Adrenal gland (tissue), 12 donors: ENCODE measurements around the gene TENT5C. TPM values are rescaled to one million over a fixed set of nuclear protein-coding genes. Genes with fewer than 3 reads are reported as not detected.

Experiments used
- DNase-seq, 7 donors: peaks; one replicate each; pipeline ENCODE4 v3.0.0-alpha.2; 2019 to 2020
- H3K27ac ChIP-seq, 5 donors: fragments of 200-600 bp; sonication (generic) in 4 of 5; 1 replicate in 3 of 5; 2 replicates in 2 of 5; pipeline versions ENCODE4 v1.5.1 to v1.8.0; 2016 to 2020; ENCODE audit warnings: mild to moderate bottlenecking in 1 of 5
- H3K27me3 ChIP-seq: fragments of 200-600 bp; 2 replicates; pipeline ENCODE4 v1.8.0; 2021
- H3K36me3 ChIP-seq, 2 donors: fragments of 200-600 bp; replicated peaks in 1 of 2; 1 replicate in 1 of 2; 2 replicates in 1 of 2; pipeline versions ENCODE4 v1.5.1 to v1.8.0; 2018 to 2022
- H3K4me1 ChIP-seq, 2 donors: fragments of 200-600 bp; replicated peaks in 1 of 2; 1 replicate in 1 of 2; 2 replicates in 1 of 2; pipeline versions ENCODE4 v1.5.1 to v1.8.0; 2018 to 2021
- H3K4me3 ChIP-seq, 4 donors: fragments of 200-600 bp; sonication (generic) in 3 of 4; one replicate each; pipeline ENCODE4 v1.5.1; 2016 to 2018
- H3K9me3 ChIP-seq, 3 donors: fragments of 200-600 bp; sonication (generic) in 1 of 3; replicated peaks in 1 of 3; 1 replicate in 2 of 3; 2 replicates in 1 of 3; pipeline versions ENCODE4 v1.5.1 to v1.8.0; 2016 to 2021
- POLR2A ChIP-seq, 2 donors: fragments of 450-650 bp; IDR thresholded peaks; one replicate each; pipeline ENCODE4 v1.6.1; 2017; ENCODE audit warnings: antibody characterized with exemption in 2 of 2, mild to moderate bottlenecking in 2 of 2, moderate library complexity in 1 of 2
- WGBS, 4 donors: extraction: QIAGEN DNeasy Blood & Tissue Kit in 2 of 4; methylation state at CpG; one replicate each; pipeline versions ENCODE4 v1.1.5 to v1.1.7; 2013 to 2017; 5-methylcytosine and 5-hydroxymethylcytosine counted together
- intact Hi-C, 2 donors: fragments of 100-400 bp; cut with DNase I; formaldehyde crosslinking; loops; one replicate each; pipeline versions ENCODE4 v1.14.1 to v1.15.0; 2022 to 2023
- polyA plus RNA-seq, 3 donors: library from polyadenylated mRNA; stranded (reverse); fragments of 200-250 nt in 2 of 3; fragments of 350-450 nt in 1 of 3; fragmentation: Illumina TruSeq in 1 of 3; extraction: RNeasy Lipid Tissue Mini Kit (QIAGEN cat#74804) in 1 of 3; gene quantifications; one replicate each; pipeline ENCODE4 v1.2.3, GENCODE V29; 2013 to 2014
- total RNA-seq, 9 donors: library from RNA; depleted of rRNA in 4 of 9; stranded (reverse); fragments of >200 nt in 4 of 9; fragments of 120-200 nt in 1 of 9; fragmentation: NEBNext Ultra II Directional in 1 of 9; extraction: Animal tissue kit (Norgen Biotek cat#: 25700) in 1 of 9; gene quantifications; one replicate each; pipeline versions ENCODE4 v1.1.0 to v1.2.4, GENCODE V29; 2013 to 2023
- TF ChIP-seq, protein P1 (sequence below), 6 experiments: fragments of 450-650 bp in 4 of 6; fragments of 200-600 bp in 2 of 6; sonication (generic) in 1 of 6; IDR thresholded peaks; 1 replicate in 5 of 6; 2 replicates in 1 of 6; pipeline versions ENCODE4 v1.5.1 to v1.8.0; 2016 to 2021; ENCODE audit warnings: antibody characterized with exemption in 6 of 6, mild to moderate bottlenecking in 2 of 6, moderate library complexity in 1 of 6
- donor health status: healthy with polysubstance abuse.
- donor health status: Bipolar disorder and iron deficiency.
- donor health status: DM: yes; HTN: yes; CAD: no.
- donor health status: DM: no; HTN: no; CAD: no.
- donor health status: DM: no; HTN: no; CAD: no.
- donor health status: DM: yes; HTN: yes; CAD: no.

Gene TENT5C
- total and polyA plus RNA-seq, 12 donors = 0.54 to 8.5 (median 2.0) TPM

DNA sequence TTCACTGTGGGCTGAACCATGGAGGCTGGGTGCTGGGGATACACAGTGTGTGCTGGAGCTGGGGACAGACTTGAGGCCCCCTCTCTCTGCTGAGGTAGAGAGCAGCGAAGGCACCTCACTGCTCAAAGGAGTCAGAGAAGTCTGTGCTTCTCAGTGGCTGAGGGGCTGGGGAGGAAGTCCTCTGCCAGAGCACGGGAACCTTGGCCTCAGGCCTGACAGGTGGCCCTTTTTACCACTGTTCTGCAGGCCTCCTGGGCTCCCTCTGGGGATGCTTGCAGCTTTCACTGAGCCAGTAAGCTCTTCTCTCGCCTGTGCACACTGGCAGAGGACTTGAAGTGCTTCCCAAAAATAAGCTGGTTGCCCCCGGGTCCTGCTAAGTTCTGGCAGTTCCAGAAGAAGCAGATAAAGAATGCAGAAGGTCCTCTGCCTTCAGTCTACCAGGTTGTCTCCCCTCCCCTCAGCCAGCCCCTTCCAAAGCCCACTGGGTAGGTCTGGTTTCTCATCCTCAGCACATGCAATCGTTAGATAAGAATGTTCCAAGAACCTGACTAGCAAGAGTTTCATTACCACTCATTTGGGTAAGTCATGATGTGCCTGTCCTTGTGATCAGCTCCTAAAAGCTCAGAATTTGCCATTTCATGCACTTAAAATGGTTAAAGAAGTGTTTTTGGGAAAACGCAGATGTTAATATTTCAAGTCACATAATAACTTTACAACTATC lies 53.9 kb downstream of the TENT5C start:
- Histone ChIP-seq H3K27me3 (no peaks in the 10 kb centered on the region), H3K36me3 (no peaks in the 10 kb centered on the region), H3K4me1 (no peaks in the 10 kb centered on the region), H3K9me3 (no peaks in the 10 kb centered on the region), H3K27ac (no peak overlapping the region), H3K4me3 (no peak overlapping the region)
- TF ChIP-seq, protein P1, sequence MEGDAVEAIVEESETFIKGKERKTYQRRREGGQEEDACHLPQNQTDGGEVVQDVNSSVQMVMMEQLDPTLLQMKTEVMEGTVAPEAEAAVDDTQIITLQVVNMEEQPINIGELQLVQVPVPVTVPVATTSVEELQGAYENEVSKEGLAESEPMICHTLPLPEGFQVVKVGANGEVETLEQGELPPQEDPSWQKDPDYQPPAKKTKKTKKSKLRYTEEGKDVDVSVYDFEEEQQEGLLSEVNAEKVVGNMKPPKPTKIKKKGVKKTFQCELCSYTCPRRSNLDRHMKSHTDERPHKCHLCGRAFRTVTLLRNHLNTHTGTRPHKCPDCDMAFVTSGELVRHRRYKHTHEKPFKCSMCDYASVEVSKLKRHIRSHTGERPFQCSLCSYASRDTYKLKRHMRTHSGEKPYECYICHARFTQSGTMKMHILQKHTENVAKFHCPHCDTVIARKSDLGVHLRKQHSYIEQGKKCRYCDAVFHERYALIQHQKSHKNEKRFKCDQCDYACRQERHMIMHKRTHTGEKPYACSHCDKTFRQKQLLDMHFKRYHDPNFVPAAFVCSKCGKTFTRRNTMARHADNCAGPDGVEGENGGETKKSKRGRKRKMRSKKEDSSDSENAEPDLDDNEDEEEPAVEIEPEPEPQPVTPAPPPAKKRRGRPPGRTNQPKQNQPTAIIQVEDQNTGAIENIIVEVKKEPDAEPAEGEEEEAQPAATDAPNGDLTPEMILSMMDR (IDR thresholded peaks at IDR 0.05) = no peak
- DNase-seq = no peak
- intact Hi-C loops = no loop called here
- WGBS, 4 donors = 68 to 84% (median 80%) methylated on average over 2 to 6 of the region's 6 CpGs

DNA sequence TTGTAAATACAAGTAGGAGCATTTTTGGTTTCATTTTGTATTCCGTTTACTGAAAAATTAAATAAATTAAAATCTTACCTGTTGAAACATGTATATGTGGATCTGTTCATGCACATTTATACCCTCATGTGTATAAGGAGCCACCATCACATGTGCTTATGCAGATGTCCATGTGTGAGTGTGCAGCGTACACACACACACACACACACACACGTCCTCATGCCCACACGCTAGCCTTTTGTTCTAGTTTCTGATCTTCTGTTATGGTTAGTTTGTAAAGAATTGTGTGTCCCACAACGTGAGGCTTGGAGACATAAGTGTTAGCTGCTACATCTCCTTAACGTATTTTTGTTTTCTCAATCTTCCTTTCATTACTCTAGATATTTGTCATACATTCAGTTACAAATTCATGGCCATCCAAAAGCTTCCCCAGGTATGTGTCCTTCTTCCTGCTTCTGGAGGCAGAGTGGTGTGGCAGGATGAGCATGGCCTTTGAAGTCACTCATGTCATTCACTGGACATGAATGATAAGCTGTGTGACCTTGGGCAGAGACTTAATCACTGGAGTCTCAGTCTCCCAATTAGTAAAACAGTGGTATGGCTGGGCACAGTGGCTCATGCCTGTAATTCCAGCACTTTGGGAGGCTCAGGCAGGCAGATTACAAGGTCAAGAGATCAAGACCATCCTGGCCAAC lies 54.6 kb downstream of the TENT5C start:
- Histone ChIP-seq H3K36me3 (no peaks in the 10 kb centered on the region), H3K27ac (no peak overlapping the region), H3K4me3 (no peak overlapping the region), H3K4me1 (no peaks in the 10 kb centered on the region), H3K9me3 (no peaks in the 10 kb centered on the region), H3K27me3 (no peaks in the 10 kb centered on the region)
- TF ChIP-seq POLR2A (IDR thresholded peaks at IDR 0.05) = no peak
- TF ChIP-seq, protein P1 (IDR thresholded peaks at IDR 0.05) = no peak
- WGBS, 4 donors = 78 to 85% (median 84%) methylated on average over 6 of the region's 6 CpGs
- no peak for DNase-seq
- intact Hi-C loops = no loop called here

DNA sequence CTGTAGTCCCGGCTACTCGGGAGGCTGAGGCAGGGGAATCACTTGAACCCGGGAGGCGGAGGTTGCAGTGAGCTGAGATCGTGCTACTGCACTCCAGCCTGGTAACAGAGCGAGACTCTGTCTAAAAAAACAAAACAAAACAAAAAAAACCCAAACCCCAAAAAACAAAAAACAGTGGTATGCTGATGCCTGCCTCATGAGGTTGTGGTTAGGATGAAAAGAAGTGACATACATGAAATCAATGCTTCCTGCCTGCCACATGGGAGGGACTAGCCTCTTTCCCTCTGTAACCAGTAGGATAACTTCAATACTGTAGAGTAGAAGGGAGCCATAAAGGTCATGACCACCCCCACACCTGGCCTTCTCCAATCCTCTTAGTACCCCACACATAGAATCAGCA lies 55.2 kb downstream of the TENT5C start:
- no peak for DNase-seq
- WGBS, 4 donors = 86 to 95% (median 90%) methylated on average over 6 of the region's 6 CpGs
- intact Hi-C loops = no loop called here

DNA sequence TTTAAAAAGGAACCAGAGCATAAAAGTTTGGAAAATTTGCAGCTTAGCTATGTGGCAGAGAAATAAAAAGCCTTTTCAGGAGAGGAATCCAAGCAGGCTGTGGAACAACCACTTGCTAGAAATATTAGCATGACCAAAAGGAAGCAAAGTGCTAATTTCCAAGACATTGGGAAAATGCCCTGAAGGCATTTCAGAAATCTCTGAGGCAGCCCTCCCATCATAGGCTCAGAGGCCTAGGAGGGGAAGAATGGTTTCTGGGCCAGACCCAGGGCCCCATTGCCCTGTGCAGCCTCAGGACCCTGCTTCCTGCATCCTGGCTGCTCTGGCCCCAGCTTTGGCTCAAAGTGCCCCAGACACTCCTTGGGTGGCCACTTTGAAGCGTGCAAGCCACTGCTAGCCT lies 56.8 kb downstream of the TENT5C start:
- intact Hi-C loops = no loop called here
- TF ChIP-seq, protein P1 (IDR thresholded peaks at IDR 0.05) = no peak
- TF ChIP-seq POLR2A (IDR thresholded peaks at IDR 0.05) = no peak
- 60 to 84% (median 82%) methylated on average over 1 of the region's 1 CpG for WGBS, 4 donors
- Histone ChIP-seq H3K36me3 (no peaks in the 10 kb centered on the region), H3K27ac (no peak overlapping the region), H3K4me1 (no peaks in the 10 kb centered on the region), H3K4me3 (no peak overlapping the region), H3K9me3 (no peaks in the 10 kb centered on the region), H3K27me3 (no peaks in the 10 kb centered on the region)
- no peak for DNase-seq

More for the DNA sequence above, 55.2 kb downstream of the TENT5C start:
- no peaks in the 10 kb centered on the region for H3K27me3 ChIP-seq
- H3K4me1 ChIP-seq = no peaks in the 10 kb centered on the region
- H3K36me3 ChIP-seq = no peaks in the 10 kb centered on the region
- no peaks in the 10 kb centered on the region for H3K9me3 ChIP-seq
- H3K27ac ChIP-seq = no peak overlapping the region
- H3K4me3 ChIP-seq = no peak overlapping the region
- no peak for TF ChIP-seq POLR2A (IDR thresholded peaks at IDR 0.05)
- TF ChIP-seq, protein P1 (IDR thresholded peaks at IDR 0.05) = no peak
